Thoracic aorta (tissue), 2 donors: ENCODE results near the gene CR2. TPM values are rescaled to one million over a fixed set of nuclear protein-coding genes. Genes with fewer than 3 reads are reported as not detected.

Source experiments
- ATAC-seq: fragments of 150-250 bp; one replicate; pipeline ENCODE4 v1.8.0; 2017; ENCODE audit warnings: low read depth; ENCODE audit not compliant: insufficient number of reproducible peaks, low FRiP score
- DNase-seq: peaks from one replicate; pipeline ENCODE4 v3.0.0-alpha.2; 2020; ENCODE audit warnings: low spot score
- H3K27ac ChIP-seq, 2 donors: fragments of 200-600 bp; sonication (generic); 1 replicate in 1 of 2; 2 replicates in 1 of 2; pipeline ENCODE4 v1.5.1; 2016; ENCODE audit warnings: mild to moderate bottlenecking in 2 of 2, moderate library complexity in 2 of 2
- H3K27me3 ChIP-seq: fragments of 200-600 bp; sonication (generic); replicated peaks from 2 replicates; pipeline ENCODE4 v1.6.0; 2016; ENCODE audit warnings: mild to moderate bottlenecking; ENCODE audit not compliant: insufficient read depth
- H3K36me3 ChIP-seq: fragments of 200-600 bp; sonication (generic); one replicate; pipeline ENCODE4 v1.5.1; 2016
- H3K4me1 ChIP-seq, 2 donors: fragments of 200-600 bp; sonication (generic); 1 replicate in 1 of 2; 2 replicates in 1 of 2; pipeline versions ENCODE4 v1.5.1 to v1.6.0; 2016; ENCODE audit warnings: low read depth in 2 of 2, mild to moderate bottlenecking in 1 of 2; ENCODE audit not compliant: control insufficient read depth in 1 of 2
- H3K4me3 ChIP-seq: fragments of 200-600 bp; sonication (generic); 2 replicates; pipeline ENCODE4 v1.5.1; 2016; ENCODE audit warnings: mild to moderate bottlenecking
- H3K9me3 ChIP-seq: fragments of 200-600 bp; sonication (generic); 2 replicates; pipeline ENCODE4 v1.5.1; 2016
- total RNA-seq, 2 donors: library from RNA; depleted of rRNA; stranded (reverse); fragments of >200 nt; gene quantifications; one replicate each; pipeline versions ENCODE4 v1.1.0 to v1.2.3, GENCODE V29; 2016
- TF ChIP-seq, protein P1 (sequence below): fragments of 200-600 bp; sonication (generic); IDR thresholded peaks from one replicate; pipeline ENCODE4 v1.5.1; 2019; ENCODE audit warnings: antibody characterized with exemption

Gene CR2
- total RNA-seq, 2 donors from 2014 or later = 0.21 TPM; not detected in 1

DNA sequence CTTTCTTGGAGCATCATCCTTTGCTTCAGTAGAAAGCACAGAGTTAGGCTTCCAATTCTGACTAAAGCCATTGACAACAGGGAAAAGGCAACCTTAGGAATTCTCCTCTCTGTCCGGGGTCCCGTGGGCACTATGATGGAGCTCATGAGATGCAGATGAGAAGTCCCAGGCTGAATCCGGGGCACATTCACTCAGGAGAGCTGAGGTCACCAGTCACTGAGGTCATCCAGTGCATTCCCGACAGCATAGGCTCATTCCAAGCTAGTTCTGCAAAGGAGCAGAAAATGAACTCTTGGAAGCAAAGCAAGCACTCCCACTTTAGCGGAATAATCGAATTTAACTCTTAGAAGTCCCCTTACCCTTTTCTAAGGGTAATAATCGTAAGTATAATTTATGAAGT is 48.6 kb downstream of the CR2 start:
- DNase-seq (no peak), ATAC-seq (no peak)
- Histone ChIP-seq H3K36me3 (no peaks in the 10 kb centered on the region), H3K27ac (no peak overlapping the region), H3K4me1 (no peaks in the 10 kb centered on the region), H3K9me3 (no peaks in the 10 kb centered on the region), H3K4me3 (no peak overlapping the region), H3K27me3 (no peaks in the 10 kb centered on the region)
- TF ChIP-seq, protein P1, sequence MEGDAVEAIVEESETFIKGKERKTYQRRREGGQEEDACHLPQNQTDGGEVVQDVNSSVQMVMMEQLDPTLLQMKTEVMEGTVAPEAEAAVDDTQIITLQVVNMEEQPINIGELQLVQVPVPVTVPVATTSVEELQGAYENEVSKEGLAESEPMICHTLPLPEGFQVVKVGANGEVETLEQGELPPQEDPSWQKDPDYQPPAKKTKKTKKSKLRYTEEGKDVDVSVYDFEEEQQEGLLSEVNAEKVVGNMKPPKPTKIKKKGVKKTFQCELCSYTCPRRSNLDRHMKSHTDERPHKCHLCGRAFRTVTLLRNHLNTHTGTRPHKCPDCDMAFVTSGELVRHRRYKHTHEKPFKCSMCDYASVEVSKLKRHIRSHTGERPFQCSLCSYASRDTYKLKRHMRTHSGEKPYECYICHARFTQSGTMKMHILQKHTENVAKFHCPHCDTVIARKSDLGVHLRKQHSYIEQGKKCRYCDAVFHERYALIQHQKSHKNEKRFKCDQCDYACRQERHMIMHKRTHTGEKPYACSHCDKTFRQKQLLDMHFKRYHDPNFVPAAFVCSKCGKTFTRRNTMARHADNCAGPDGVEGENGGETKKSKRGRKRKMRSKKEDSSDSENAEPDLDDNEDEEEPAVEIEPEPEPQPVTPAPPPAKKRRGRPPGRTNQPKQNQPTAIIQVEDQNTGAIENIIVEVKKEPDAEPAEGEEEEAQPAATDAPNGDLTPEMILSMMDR = no peak

DNA sequence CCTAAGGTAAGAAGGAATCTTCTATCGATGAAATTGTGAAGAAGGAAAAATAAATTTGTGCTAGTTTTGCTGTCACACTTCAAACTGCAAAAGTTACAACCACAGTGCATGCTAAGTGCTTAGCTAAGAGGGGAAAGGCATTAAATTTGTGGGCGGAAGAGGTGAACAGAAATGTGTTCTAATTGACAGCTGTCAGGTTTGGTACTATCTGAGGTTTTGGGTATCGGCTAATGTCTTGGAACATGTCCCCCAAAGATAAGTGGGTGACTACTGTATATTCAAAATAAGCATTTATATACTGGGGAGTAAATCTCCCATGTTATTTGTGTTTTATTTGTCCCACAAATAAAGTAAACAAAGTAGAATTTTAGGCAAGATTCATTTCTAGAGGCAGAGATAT is 49.8 kb downstream of the CR2 start:
- TF ChIP-seq, protein P1 = no peak
- H3K27ac ChIP-seq = no peak overlapping the region
- no peaks in the 10 kb centered on the region for H3K4me1 ChIP-seq
- H3K36me3 ChIP-seq = no peaks in the 10 kb centered on the region
- no peak for DNase-seq
- no peak for ATAC-seq
- no peak overlapping the region for H3K4me3 ChIP-seq
- H3K9me3 ChIP-seq = no peaks in the 10 kb centered on the region
- no peaks in the 10 kb centered on the region for H3K27me3 ChIP-seq

DNA sequence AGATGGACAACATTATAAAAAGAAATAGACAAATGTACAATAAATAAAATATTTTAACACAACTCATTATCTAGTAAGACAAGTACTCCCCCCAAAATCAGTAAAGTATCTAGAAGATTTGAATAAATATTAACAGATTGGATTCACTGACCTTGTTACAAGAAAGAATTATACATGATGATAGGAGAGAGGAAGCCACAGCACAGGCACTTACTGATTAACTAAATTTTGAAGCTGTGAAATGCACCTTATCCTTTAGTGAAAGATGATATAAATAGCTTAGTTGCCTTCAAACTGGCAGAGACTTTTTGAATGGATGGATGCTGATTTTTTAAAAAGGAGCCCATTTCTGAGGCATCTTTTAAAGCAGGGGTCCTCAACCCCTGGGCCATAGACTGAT is 50.3 kb downstream of the CR2 start:
- Histone ChIP-seq H3K36me3 (no peaks in the 10 kb centered on the region), H3K27me3 (no peaks in the 10 kb centered on the region), H3K4me1 (no peaks in the 10 kb centered on the region), H3K27ac (no peak overlapping the region), H3K9me3 (no peaks in the 10 kb centered on the region), H3K4me3 (no peak overlapping the region)
- ATAC-seq (no peak), DNase-seq (no peak)
- TF ChIP-seq, protein P1 = no peak

DNA sequence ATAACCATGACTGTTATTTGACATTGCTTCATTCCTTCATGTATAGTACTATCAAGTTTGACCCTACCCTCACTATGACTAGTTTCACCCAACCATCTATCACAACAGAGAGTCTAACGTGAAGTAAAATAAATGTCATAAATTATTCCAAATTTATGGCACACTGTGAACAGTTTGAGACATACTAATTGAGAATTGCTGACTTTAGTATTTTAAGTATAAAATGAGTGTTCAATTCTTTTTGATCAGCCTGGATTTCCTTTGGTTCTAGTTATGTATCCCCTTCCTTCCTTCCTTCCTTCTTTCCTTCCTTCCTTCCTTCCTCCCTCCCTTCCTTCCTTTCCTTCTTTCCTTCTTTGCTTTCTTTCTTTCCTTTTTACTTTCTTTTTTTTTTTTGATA is 56.3 kb downstream of the CR2 start:
- TF ChIP-seq, protein P1 = no peak
- ATAC-seq = no peak
- DNase-seq = no peak
- Histone ChIP-seq H3K36me3 (no peaks in the 10 kb centered on the region), H3K27me3 (no peaks in the 10 kb centered on the region), H3K4me1 (no peaks in the 10 kb centered on the region), H3K4me3 (no peak overlapping the region), H3K27ac (no peak overlapping the region), H3K9me3 (no peaks in the 10 kb centered on the region)

DNA sequence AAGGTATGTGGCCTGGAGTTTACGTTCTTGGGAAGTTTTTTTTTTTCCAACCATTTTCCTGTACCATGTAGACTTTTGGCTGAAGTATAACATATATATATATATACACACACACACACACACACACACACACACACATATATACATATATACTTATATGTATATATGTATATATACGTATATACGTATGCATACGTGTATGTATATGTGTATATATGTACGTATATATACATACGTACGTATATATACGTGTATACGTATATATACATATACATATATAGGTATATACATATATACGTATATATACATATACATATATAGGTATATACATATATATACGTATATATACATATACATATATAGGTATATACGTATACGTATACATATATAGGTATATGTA is 60.8 kb downstream of the CR2 start:
- no peaks in the 10 kb centered on the region for H3K4me1 ChIP-seq
- DNase-seq (no peak), ATAC-seq (no peak)
- no peaks in the 10 kb centered on the region for H3K27me3 ChIP-seq
- no peak overlapping the region for H3K27ac ChIP-seq
- no peaks in the 10 kb centered on the region for H3K9me3 ChIP-seq
- no peak overlapping the region for H3K4me3 ChIP-seq
- no peaks in the 10 kb centered on the region for H3K36me3 ChIP-seq
- TF ChIP-seq, protein P1 = no peak
